Limb (tissue), 2 donors: ENCODE results near the gene SLC22A16.

Experiments
- DNase-seq, 2 donors: peaks; one replicate each; pipeline ENCODE4 v3.0.0-alpha.2; 2016; ENCODE audit errors: extremely low spot score in 2 of 2

SLC22A16 gene

GRCh38 chr6:110404607-110405006 is 71.8 kb downstream of the SLC22A16 start:
- no peak for DNase-seq

GRCh38 chr6:110401585-110402176 is 74.7 kb downstream of the SLC22A16 start:
- DNase-seq: no peak

GRCh38 chr6:110400208-110400607 is 76.2 kb downstream of the SLC22A16 start:
- DNase-seq: no peak

- peak in 1 of 2 donors; percentile 49 for DNase-seq
These were observed 77.0 kb downstream of the SLC22A16 start for GRCh38 chr6:110399219-110400071.

DNA sequence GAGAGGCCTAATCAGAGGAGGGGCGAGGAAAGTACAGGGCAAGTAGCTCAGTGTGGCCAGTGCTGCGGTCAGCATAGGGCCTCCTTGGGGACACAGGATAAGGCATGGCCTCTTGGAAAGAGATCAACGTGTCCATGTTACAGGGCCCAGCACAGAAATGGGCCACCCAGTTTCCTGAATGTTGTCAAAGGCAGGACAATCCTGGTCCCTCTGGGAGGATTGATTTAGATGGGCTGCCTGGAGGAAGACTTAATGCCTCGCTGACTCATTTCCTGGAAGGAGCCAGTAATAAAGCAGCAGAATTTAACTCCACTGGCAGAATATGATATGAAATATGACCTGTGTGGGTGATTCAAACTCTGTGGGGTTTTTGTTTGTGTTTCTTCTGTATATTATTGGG is 77.6 kb downstream of the SLC22A16 start:
- no peak for DNase-seq

DNA sequence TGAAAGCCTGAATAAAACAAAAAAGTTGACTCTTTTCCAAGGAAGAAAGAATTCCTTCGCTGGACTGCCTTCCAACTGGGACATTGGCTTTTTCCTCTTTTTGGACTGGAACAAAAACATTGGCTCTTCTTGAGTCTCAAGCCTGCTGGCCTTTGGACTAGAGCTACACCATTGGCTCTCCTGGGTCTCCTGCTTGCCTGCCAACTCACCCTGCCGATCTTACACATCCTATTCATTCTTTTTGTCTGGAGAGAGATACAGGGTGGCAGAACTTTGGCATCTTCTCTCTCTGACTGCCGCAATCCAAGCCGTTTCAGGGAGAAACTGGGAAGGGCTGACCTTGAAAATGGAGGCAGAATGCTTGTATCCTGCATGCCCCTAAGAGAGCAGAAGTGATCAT is 81.2 kb downstream of the SLC22A16 start:
- no peak for DNase-seq

- no peak for DNase-seq
These were observed 82.0 kb downstream of the SLC22A16 start for GRCh38 chr6:110394409-110394808.

DNA sequence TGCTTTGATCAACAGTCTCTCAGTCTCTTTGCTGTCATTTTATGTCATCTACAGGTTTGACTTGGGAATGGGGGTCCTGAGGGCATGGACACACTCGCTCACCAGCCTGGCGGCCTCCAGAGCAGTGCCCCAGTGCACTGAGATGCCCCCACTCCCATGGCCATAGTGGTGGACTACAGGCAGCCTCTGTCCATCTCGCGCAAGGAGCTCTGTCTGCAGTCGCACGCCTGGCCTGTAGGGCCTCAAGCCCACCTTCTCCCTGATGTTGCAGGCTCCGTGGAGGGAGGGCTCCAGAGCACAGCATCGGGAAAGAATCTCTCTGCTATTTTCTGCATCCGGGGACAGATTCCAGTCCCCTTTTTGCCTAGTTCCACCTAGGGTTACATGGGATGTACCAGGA is 83.7 kb downstream of the SLC22A16 start:
- no peak for DNase-seq

- DNase-seq: no peak
These were observed 86.0 kb downstream of the SLC22A16 start for GRCh38 chr6:110390404-110390803.

DNA sequence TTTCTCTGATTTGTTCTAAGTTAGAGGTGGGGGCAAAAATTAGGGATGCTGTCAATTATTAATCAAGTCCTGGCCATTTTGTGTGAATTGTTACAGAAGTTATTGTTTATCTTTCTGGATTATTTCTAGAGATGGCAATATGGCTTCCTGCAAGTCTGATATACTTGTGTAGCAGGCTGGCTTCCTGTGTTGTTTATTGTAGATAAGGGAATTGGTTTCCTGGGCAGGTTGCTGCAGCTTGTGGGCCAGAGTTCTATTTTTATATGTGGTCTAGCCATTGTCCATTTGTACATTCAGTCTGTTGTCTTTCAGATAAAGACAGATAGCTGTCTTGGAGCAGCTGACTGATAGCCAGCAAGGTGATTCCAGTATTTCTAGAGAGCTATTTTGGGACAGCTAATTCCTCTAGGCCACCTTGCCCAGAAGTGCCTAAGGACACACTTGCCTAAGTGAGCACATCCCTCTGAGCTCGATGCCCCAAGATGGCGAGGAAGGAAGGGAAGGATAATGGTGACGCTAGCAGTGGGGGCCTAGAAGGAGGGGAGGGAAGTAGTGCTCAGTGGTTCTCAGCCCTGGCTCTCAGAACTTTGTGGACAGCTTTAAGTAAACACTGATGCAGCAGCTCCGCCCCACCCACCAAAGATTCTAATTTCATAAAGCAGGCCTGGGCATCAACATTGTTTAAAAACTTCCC is 86.6 kb downstream of the SLC22A16 start:
- DNase-seq: no peak

- DNase-seq: no peak
These were observed 88.4 kb downstream of the SLC22A16 start for GRCh38 chr6:110387986-110388385.

DNA sequence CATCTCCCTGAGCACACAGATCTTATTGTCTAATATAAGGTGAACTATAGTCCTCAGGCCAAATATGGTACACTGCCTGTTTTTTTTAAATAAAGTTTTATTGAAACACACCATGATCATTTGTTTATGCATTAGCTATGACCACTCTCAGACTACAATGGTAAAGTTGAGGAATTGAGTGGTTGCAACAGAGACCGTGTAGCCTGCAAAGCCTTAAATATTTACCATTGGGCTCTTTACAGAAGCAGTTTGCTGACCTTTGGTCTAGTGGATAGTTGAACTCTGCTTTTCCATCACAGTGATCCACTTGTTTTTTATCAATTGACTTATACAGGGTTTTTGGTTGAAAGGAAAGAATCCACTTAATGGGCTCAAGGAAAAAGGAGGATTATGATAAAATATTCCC is 91.0 kb downstream of the SLC22A16 start:
- DNase-seq: no peak

GRCh38 chr6:110378552-110378951 is 97.9 kb downstream of the SLC22A16 start:
- no peak for DNase-seq
